ENCODE measurements around the gene H2AZ2. TPM values are rescaled to one million over a fixed set of nuclear protein-coding genes. Genes with fewer than 3 reads are reported as not detected.
"Not testable (repeated sequence)": the region's sequence is repeated elsewhere in the genome, so short reads cannot be mapped to it uniquely, and the experiment has no call there.

H2AZ2 gene
- total RNA-seq, 2 donors from 2014 or later = 156 to 157 TPM

DNA sequence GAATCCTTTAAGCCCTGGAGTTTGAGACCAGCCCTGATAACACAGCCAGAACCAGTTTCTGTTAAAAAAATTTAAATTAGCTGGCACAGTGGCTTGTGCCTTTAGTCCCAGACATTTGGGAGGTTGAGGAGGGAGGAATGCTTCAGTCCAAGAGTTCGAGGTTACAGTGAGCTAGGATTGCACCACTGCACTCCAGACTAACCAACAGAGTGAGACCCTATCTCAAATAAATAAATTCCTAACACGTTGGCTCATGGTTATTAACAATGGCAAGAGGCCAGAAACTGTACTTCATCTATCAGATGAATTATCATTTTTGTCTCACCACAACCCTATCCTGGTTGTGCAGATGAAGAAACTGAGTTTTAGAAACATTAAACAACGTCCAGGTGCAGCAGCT is 53.6 kb downstream of the H2AZ2 start:
- no peak for ATAC-seq (replicated peaks)
- no peaks in the 10 kb centered on the region for H3K27me3 Mint-ChIP-seq
- no peak overlapping the region for H3K4me3 Mint-ChIP-seq
- H3K9me3 Mint-ChIP-seq = no peaks in the 10 kb centered on the region
- peaks cover 31% of the 10 kb centered on the region for H3K36me3 Mint-ChIP-seq (ENCODE audit: low read depth)
- no peak overlapping the region for H3K27ac Mint-ChIP-seq
- H3K4me1 Mint-ChIP-seq = peaks cover 8% of the 10 kb centered on the region

DNA sequence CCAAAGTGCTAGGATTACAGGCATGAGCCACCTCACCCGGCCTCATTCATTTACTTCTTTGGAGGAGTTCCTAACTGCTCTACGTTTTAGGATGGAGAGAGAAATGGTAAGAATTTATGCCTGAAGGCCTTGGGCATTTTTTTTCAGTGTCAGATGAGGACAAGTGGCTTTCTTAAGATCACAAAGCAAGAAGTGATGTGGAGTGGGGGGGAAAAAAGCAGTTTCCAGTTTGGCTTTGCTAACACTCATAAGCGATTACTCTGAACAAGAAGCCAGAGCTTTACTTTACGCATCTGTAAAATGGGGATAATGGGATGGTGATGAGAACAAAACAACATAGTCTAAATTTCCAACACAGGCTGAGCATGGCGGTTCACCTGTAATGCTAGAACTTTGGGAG is 54.0 kb downstream of the H2AZ2 start:
- Mint-ChIP-seq H3K4me1 (peaks cover 8% of the 10 kb centered on the region), H3K9me3 (no peaks in the 10 kb centered on the region), H3K4me3 (no peak overlapping the region), H3K36me3 (ENCODE audit: low read depth) (peaks cover 27% of the 10 kb centered on the region), H3K27ac (no peak overlapping the region), H3K27me3 (no peaks in the 10 kb centered on the region)
- ATAC-seq (replicated peaks) = no peak

- ATAC-seq (replicated peaks) = no peak
- no peak overlapping the region for H3K27ac Mint-ChIP-seq
- H3K36me3 Mint-ChIP-seq (ENCODE audit: low read depth) = peaks cover 5% of the 10 kb centered on the region
- H3K4me1 Mint-ChIP-seq = no peaks in the 10 kb centered on the region
- no peaks in the 10 kb centered on the region for H3K27me3 Mint-ChIP-seq
- no peaks in the 10 kb centered on the region for H3K9me3 Mint-ChIP-seq
- H3K4me3 Mint-ChIP-seq = no peak overlapping the region
Observed at GRCh38 chr7:44791278-44792219, 56.3 kb downstream of the H2AZ2 start.

DNA sequence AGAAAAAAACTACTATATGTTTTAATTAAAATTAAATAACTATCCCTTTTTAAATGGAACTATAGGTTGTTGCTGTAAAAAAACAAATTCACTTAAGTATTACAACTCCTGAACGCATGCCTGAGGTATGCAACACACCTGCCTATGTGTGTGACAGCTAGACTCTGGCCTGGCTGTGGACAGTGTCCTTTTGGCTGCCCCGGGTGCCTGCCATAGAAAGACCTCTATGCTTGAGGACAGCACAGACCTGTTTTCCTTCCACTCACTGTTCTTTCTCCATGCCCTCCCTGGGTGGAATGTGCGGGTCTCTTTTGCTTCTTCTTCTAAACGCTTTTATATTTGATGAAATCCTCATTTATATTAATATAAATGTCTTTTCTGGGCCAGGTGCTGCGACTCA is 57.9 kb downstream of the H2AZ2 start:
- H3K27me3 Mint-ChIP-seq = no peaks in the 10 kb centered on the region
- H3K4me1 Mint-ChIP-seq = no peaks in the 10 kb centered on the region
- H3K27ac Mint-ChIP-seq = no peak overlapping the region
- no peak overlapping the region for H3K4me3 Mint-ChIP-seq
- no peak for ATAC-seq (replicated peaks)
- H3K36me3 Mint-ChIP-seq (ENCODE audit: low read depth) = no peaks in the 10 kb centered on the region
- no peaks in the 10 kb centered on the region for H3K9me3 Mint-ChIP-seq

DNA sequence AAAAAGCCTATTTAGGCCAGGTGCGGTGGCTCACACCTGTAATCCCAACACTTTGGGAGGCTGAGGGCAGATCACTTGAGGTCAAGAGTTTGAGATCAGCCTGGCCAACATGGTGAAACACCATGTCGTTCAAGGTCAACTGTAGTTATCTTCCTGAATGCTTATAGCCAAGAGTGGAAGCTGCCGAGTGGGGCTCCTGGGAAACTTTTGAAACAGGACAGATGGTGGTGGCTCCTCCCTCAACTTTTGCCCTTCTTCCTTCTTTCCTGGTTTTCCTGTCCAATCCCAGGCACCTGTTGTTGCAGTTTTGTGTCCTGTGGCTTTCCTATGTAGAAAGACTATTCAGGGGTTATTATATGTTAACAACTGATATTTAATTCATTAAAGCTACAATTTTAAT is 60.1 kb downstream of the H2AZ2 start:
- no peaks in the 10 kb centered on the region for H3K4me1 Mint-ChIP-seq
- ATAC-seq (replicated peaks) = no peak
- peaks cover 5% of the 10 kb centered on the region for H3K9me3 Mint-ChIP-seq
- H3K27ac Mint-ChIP-seq = no peak overlapping the region
- H3K4me3 Mint-ChIP-seq = no peak overlapping the region
- H3K27me3 Mint-ChIP-seq = no peaks in the 10 kb centered on the region
- no peaks in the 10 kb centered on the region for H3K36me3 Mint-ChIP-seq (ENCODE audit: low read depth)

- no peak overlapping the region for H3K27ac Mint-ChIP-seq
- no peak for ATAC-seq (replicated peaks)
- no peak overlapping the region for H3K4me3 Mint-ChIP-seq
- H3K9me3 Mint-ChIP-seq = peaks cover 5% of the 10 kb centered on the region
- no peaks in the 10 kb centered on the region for H3K27me3 Mint-ChIP-seq
- no peaks in the 10 kb centered on the region for H3K36me3 Mint-ChIP-seq (ENCODE audit: low read depth)
- no peaks in the 10 kb centered on the region for H3K4me1 Mint-ChIP-seq
Observed at GRCh38 chr7:44787041-44787440, 60.8 kb downstream of the H2AZ2 start.

- not testable (repeated sequence) for H3K36me3 Mint-ChIP-seq (ENCODE audit: low read depth); H3K9me3 Mint-ChIP-seq; H3K4me1 Mint-ChIP-seq; H3K27me3 Mint-ChIP-seq; H3K4me3 Mint-ChIP-seq; ATAC-seq (replicated peaks); H3K27ac Mint-ChIP-seq
Observed at GRCh38 chr7:44785218-44785617, 62.7 kb downstream of the H2AZ2 start.

- Mint-ChIP-seq H3K4me3 (no peak overlapping the region), H3K9me3 (peaks cover 5% of the 10 kb centered on the region), H3K27me3 (no peaks in the 10 kb centered on the region), H3K27ac (no peak overlapping the region), H3K36me3 (ENCODE audit: low read depth) (no peaks in the 10 kb centered on the region), H3K4me1 (no peaks in the 10 kb centered on the region)
- ATAC-seq (replicated peaks) = no peak
Observed at GRCh38 chr7:44784364-44784763, 63.5 kb downstream of the H2AZ2 start.

GRCh38 chr7:44783407-44783806 is 64.5 kb downstream of the H2AZ2 start:
- Mint-ChIP-seq H3K4me1 (no peaks in the 10 kb centered on the region), H3K27ac (no peak overlapping the region), H3K4me3 (no peak overlapping the region), H3K9me3 (peaks cover 5% of the 10 kb centered on the region), H3K27me3 (no peaks in the 10 kb centered on the region), H3K36me3 (ENCODE audit: low read depth) (no peaks in the 10 kb centered on the region)
- ATAC-seq (replicated peaks) = no peak

- Mint-ChIP-seq H3K4me1 (no peaks in the 10 kb centered on the region), H3K27me3 (no peaks in the 10 kb centered on the region), H3K9me3 (peaks cover 5% of the 10 kb centered on the region), H3K36me3 (ENCODE audit: low read depth) (no peaks in the 10 kb centered on the region), H3K27ac (no peak overlapping the region), H3K4me3 (no peak overlapping the region)
- ATAC-seq (replicated peaks) = no peak
Observed at GRCh38 chr7:44782460-44782859, 65.4 kb downstream of the H2AZ2 start.

Other genes starting within 250 kb of the H2AZ2 start
- 100 to 1,000 TPM in 1 of 2 donors, 10 to 100 TPM in 1; 77.6 to 128 TPM for gene OGDH, start 241.5 kb downstream of the H2AZ2 start, total RNA-seq
- 100 to 1,000 TPM in 1 of 2 donors, 10 to 100 TPM in 1; 88.7 to 134 TPM for gene ZMIZ2, start 99.2 kb downstream of the H2AZ2 start, total RNA-seq
- 1,000 to 10,000 TPM; 1,915 to 2,917 TPM for gene PPIA, start 51.4 kb downstream of the H2AZ2 start, total RNA-seq
- gene PURB, start 37.4 kb upstream of the H2AZ2 start, total RNA-seq = 10 to 100 TPM; 22.5 to 24.5 TPM
- 100 to 1,000 TPM; 316 to 649 TPM for gene MYO1G, start 130.9 kb upstream of the H2AZ2 start, total RNA-seq
- 10 to 100 TPM; 69.8 to 79.3 TPM for gene CCM2, start 152.1 kb upstream of the H2AZ2 start, total RNA-seq
- gene NACAD, start 240.9 kb upstream of the H2AZ2 start, total RNA-seq = 1 to 10 TPM in 1 of 2 donors, under 1 TPM in 1; 0.71 to 1.3 TPM